ENCODE results near the gene APOF.
"Not testable (repeated sequence)": the region's sequence is repeated elsewhere in the genome, so short reads cannot be mapped to it uniquely, and the experiment has no call there.

APOF gene

GRCh38 chr12:56348776-56349175 lies 13.9 kb downstream of the APOF start:
- no peak overlapping the region for H3K4me3 ChIP-seq (ENCODE audit: low read length)
- no peak for TF ChIP-seq ZNF274 (IDR thresholded peaks at IDR 0.05; ENCODE audit: low read depth, low read length)

- H3K4me3 ChIP-seq (ENCODE audit: low read length) = not testable (repeated sequence)
Measured at GRCh38 chr12:56347255-56347654, 15.4 kb downstream of the APOF start.

GRCh38 chr12:56346675-56347074 lies 16.0 kb downstream of the APOF start:
- H3K4me3 ChIP-seq (ENCODE audit: low read length) = no peak overlapping the region
- no peak for TF ChIP-seq ZNF274 (IDR thresholded peaks at IDR 0.05; ENCODE audit: low read depth, low read length)

- H3K4me3 ChIP-seq (ENCODE audit: low read length) = not testable (repeated sequence)
Measured at GRCh38 chr12:56342290-56342689, 20.4 kb downstream of the APOF start.

GRCh38 chr12:56341616-56342015 lies 21.0 kb downstream of the APOF start:
- TF ChIP-seq ZNF274 (IDR thresholded peaks at IDR 0.05; ENCODE audit: low read depth, low read length) = no peak

GRCh38 chr12:56339158-56339422 lies 23.6 kb downstream of the APOF start:
- TF ChIP-seq ZNF274 (IDR thresholded peaks at IDR 0.05; ENCODE audit: low read depth, low read length) = no peak
- no peak overlapping the region; the same call in 1 of the 2 replicates for H3K4me3 ChIP-seq (ENCODE audit: low read length)

More at GRCh38 chr12:56341616-56342015, 21.0 kb downstream of the APOF start:
- no peak overlapping the region for H3K4me3 ChIP-seq (ENCODE audit: low read length)

GRCh38 chr12:56338308-56339157 lies 24.1 kb downstream of the APOF start, which contains the start of gene IL23A:
TSS of gene IL23A (plus strand) at chr12:56338884. CDS start at chr12:56339045, 161 bp downstream.
- no peak for TF ChIP-seq ZNF274 (IDR thresholded peaks at IDR 0.05; ENCODE audit: low read depth, low read length)
- no peak within 1 kb of the TSS; the same call in 1 of the 2 replicates for H3K4me3 ChIP-seq (ENCODE audit: low read length)

GRCh38 chr12:56337753-56338251 lies 24.9 kb downstream of the APOF start:
- no peak for TF ChIP-seq ZNF274 (IDR thresholded peaks at IDR 0.05; ENCODE audit: low read depth, low read length)
- H3K4me3 ChIP-seq (ENCODE audit: low read length) = no peak overlapping the region

- TF ChIP-seq ZNF274 (IDR thresholded peaks at IDR 0.05; ENCODE audit: low read depth, low read length) = no peak
- H3K4me3 ChIP-seq (ENCODE audit: low read length) = no peak overlapping the region
Measured at GRCh38 chr12:56336361-56337167, 26.1 kb downstream of the APOF start.

GRCh38 chr12:56335527-56335926 lies 27.1 kb downstream of the APOF start:
- H3K4me3 ChIP-seq (ENCODE audit: low read length) = not testable (repeated sequence)

GRCh38 chr12:56334490-56334793 lies 28.2 kb downstream of the APOF start:
- no peak for TF ChIP-seq ZNF274 (IDR thresholded peaks at IDR 0.05; ENCODE audit: low read depth, low read length)

GRCh38 chr12:56333679-56334489 lies 28.8 kb downstream of the APOF start, which contains the start of gene PAN2:
TSS of gene PAN2 (minus strand) at chr12:56334000. CDS start at chr12:56333094, 906 bp downstream.
- peak within 1 kb of the TSS; percentile 84 for H3K4me3 ChIP-seq (ENCODE audit: low read length)
- no peak for TF ChIP-seq ZNF274 (IDR thresholded peaks at IDR 0.05; ENCODE audit: low read depth, low read length)

More at GRCh38 chr12:56334490-56334793, 28.2 kb downstream of the APOF start:
- H3K4me3 ChIP-seq (ENCODE audit: low read length) = peak overlapping the region; percentile 84

GRCh38 chr12:56333197-56333678 lies 29.4 kb downstream of the APOF start:
- no peak for TF ChIP-seq ZNF274 (IDR thresholded peaks at IDR 0.05; ENCODE audit: low read depth, low read length)
- H3K4me3 ChIP-seq (ENCODE audit: low read length) = peak overlapping the region; percentile 75
